Activated T-cell treated with anti-CD3 and anti-CD28 coated beads, Interleukin-2, amount 50 U/mL, for 48 hours (primary cell): Measurements from ENCODE around the gene PAX8.

ENCODE experiments used
- DNase-seq, 2 experiments: peaks; one replicate each; pipeline ENCODE4 v3.0.0-alpha.2; 2020

Gene PAX8

DNA sequence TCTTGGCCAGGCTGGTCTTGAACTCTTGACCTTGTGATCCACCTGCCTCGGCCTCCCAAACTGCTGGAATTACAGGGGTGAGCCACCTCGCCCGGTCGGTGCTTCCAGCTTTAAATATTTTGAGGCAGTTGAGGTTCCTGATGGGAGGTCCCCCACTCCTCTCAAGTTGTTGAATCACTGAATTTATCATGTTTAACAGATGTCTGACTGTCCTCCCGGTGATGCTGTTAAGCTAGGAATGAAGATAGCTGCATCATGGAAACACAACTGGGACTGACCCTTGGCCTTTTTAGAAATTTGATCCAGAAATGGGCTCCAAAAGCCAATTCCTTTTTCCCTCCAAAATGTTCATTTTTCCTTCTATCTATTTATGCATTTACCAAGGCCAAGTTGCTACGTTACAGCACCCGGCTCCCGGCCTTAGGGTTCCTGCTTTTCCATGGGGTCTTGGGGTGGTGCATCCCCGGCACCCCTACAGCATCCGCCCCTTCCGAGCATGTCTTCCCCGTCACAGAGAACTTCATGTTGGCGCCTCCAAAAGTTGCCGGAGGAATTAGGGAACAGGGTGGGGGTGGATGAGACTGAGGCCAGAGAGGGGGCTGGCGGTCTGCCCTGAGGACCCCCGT, 43.9 kb downstream of the PAX8 start:
- no peak for DNase-seq

DNA sequence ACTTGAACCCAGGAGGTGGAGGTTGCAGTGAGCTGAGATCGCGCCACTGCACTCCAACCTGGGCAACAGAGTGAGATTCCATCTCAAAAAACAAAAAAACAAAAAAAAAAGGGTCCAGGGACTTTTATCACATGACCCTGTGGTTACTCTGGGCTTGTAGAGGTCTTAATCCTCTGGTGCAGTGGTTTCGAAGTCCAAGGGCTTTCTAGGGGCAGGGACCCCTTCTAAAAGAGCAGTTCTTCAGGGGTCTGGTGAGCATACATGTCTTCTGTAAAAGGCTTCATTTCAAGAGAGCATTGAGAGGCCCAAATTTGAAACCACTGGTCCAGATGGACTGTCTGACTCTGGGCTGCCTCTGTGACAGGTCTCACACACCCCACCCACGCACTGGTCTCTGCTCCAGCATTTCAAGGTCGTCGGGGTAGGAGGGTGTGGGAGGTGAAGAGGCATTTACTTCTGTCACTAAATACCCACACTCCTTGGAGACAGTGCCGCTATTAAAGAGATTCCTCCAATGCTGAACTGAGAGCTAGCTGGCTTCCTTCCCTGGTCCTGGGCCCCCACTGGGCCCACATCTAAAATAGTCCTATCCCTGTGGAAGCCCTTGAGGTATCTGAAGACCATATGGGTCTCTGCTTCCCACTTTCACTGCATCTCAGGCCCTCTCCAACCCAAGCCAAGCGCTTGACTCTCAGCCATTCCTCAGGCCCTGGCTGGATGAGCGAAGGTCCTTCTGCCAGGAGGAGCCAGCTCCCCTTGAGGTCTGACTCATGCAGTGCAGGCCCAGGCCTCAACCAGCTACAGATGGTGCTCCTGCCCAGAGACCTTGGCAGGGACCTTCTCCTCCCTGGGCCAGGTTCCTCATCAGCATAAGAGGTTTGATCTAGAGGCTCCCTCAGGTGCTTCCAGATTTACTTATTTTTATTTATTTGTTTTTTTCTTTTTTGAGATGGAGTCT, 44.8 kb downstream of the PAX8 start:
- no peak for DNase-seq

DNA sequence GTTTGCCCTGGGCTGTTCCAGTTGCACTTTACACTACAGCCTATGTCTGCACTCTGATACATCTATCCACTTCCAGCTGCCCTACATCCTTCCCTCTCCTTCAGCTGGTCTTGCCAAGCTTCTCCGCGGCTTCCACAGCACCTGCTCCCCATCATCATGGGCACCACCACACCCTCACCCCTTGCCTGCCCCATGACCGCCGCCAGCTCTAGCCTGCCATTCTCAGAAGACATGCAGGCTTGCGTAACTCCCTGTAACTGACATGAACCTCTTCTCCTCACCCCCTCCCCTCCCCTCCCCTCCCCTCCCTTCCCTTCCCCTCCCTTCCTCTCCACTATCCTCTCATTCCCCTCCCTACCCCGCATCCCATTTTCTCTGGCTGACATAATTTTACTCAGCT, 46.0 kb downstream of the PAX8 start:
- DNase-seq: no peak

GRCh38 chr2:113232123-113232522, 46.6 kb downstream of the PAX8 start:
- DNase-seq: no peak

GRCh38 chr2:113231064-113231463, 47.7 kb downstream of the PAX8 start:
- no peak for DNase-seq

DNA sequence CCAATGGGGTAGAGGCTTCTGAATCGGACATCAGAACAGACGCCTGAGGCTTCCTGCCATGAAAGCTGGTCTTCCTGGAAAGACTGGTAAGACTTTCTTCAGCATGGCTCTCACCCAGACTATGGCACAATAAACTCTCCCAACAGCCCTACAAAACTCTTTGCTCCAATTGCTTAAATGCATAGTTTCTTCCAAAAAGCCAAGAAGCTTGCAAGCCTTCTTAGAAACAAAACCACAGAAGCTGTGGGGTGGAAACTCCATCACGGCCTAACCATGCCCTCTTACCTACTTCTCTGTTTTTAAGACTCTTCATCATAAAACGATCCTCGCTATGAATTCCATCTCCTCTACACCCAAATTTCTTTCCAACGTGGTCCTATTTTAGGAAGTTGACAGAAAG, 48.2 kb downstream of the PAX8 start:
- no peak for DNase-seq

GRCh38 chr2:113229795-113230194, 48.9 kb downstream of the PAX8 start:
- no peak for DNase-seq

DNA sequence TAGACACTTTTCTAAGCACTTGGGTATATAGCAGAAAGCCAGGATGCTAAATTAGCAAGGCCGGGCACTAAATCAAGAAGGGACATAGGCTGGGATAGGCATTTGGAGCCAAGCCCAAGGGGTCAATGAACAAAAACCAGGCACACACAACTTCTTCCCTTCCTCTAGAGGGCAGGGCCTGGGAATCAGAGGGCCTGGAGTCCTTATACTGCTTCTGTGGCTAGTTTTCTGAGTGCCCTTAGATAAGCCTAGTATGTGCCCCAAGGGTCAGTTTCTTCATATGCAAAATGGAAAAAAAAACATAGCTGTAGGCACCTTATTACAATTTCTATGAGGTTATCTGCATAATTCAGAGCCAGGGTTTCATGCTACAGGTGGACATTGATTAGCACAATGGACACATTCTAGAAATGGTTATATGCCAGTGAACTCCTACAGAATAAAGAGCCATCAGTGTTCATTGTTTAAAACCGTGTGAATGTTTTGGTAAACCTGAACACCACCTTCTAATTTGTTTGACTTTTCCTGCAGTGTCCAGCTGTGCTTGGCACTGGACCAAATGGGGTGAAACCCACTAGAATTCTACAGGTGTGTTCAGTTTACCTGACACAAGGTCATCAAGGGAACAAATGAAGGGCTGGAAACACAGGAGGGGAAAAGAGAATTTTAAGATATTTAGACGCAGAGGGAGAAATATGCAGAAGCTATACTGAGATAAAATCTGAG, 49.6 kb downstream of the PAX8 start:
- no peak for DNase-seq

- DNase-seq: no peak
These were observed 50.4 kb downstream of the PAX8 start for GRCh38 chr2:113228351-113228750.

DNA sequence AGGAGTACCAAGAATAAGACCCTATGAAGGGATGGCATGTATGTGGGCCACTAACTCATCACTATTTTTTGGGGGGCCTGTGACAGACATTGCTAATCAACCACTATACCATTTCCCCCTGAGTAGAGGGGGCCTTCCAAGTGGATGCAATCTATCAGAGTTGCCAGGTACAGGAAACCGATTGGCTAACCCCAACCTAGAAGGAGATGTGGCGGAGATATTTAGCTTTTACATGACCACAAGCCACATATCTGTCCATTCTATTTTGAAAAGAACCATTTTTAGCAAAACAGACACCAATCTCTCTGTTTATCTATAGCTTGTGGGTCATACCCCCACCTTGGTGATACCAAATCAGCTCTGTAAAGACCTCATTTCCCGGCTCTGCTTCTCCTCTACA, 51.0 kb downstream of the PAX8 start:
- no peak for DNase-seq

DNA sequence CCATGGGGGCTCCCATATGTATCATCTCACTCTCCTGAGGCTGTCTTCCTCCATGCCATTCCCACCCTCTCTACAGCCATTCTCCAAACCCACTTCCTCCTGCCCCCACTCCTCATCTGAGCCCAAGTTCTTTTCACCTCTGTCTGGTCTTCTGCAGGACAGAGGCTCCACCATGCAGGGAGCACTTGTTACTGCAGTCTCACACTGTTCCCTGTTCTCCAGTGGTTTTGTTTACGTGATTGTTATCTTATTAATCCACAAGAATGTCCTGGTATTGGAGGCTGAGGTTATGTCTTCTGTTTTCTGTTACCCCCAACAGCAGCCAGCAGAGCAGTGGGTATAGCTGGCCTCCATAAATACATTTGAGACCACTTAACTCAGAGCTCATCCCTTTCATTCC, 51.4 kb downstream of the PAX8 start:
- no peak for DNase-seq

DNA sequence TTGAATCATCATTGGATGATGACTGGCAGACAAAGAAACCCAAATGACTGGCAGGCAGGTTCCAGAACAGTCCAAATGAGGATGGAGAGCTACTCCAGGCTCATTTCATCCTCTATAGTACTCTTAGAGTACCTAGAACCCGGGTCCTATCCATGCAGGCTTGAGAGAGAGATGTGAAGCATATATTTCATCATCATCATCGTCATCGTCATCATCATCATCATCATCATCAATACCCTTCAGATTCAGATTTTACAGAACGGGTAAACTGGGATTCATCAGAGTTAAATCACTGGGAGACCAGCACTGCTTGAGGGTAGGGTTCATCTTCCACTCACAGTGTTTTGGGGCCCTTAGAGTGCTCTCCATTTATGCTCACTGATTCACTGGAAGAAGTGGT, 52.3 kb downstream of the PAX8 start:
- DNase-seq: no peak

- DNase-seq: no peak
These were observed 53.2 kb downstream of the PAX8 start for GRCh38 chr2:113225263-113226259.

DNA sequence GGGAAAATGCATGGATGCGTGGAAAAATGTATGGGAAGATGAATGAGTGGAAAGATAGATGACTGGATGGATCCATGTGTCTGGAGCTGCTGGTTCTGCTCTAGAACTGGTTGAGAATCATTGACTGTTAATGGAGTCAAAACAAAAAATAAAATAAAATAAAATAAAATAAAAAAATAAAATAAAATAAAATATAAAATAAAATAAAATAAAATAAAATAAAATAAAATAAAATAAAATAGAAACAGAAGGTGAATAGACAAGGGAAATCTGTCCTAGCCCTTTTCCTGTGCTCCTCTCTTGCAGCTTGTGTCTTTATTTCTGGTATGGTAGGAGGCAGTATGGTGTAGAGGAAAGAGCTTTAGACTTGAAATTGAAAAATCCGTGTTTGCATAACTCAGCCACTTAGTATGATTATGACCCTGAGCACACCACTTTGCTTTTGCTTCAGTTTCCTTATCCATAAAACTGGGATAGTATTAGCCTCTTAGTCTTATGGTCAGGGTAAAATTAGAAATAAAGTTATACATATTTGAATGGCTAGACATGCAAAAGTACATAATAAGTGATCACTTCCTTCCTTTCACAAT, 54.0 kb downstream of the PAX8 start:
- no peak for DNase-seq

DNA sequence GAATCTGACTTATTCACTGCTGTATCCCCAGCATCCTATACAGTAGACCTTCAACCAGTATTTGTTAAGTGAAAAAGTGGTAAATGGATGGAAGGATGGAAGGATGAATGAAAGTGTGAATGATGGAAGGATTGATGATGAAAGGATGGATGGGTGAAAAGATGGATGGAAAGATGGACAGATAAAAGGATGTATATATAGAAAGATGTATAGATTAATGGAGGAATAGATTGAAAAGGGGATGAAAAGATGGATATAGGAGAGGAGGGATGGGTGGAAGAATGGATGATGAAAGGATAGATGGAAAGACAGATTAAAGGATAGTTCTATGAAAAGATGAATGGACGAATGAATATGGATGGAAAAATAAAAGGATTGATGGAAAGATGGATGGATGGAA, 54.9 kb downstream of the PAX8 start:
- no peak for DNase-seq

GRCh38 chr2:113221846-113222245, 56.9 kb downstream of the PAX8 start:
- no peak for DNase-seq

DNA sequence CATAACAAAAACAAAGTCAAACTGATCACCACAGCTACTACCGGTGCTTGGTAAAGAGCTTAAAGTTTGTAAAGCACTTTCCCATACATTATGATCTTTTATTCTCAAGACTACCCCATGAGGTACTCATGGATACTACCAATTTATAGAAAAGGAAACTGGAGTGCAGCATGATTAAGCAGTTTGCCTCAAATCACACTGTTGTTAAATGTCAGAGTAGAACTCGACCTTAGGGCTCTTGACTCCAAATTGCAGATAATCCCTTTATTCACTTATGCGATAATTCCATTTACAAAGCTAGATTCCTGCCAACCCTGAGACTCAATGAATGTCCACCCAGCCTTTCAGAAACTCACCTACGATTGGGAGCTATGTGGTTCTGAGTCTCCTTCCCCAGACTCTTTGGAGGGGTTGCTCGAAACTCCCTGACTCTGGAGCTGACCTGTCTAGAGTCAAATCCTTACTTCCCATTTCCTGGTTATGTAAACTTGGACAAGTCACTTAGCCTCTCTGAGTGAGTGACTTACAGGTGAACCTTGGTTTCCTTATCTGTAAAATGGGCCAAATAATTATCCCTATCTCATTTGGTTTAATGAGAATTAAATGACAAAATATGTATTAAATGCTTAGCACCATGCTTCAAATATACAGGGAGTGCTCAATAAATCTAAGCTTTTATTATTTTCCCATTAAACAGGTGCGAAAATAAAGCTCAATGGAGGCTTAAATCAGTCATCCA, 57.6 kb downstream of the PAX8 start:
- no peak for DNase-seq

GRCh38 chr2:113219889-113220641, 58.7 kb downstream of the PAX8 start:
- no peak for DNase-seq

DNA sequence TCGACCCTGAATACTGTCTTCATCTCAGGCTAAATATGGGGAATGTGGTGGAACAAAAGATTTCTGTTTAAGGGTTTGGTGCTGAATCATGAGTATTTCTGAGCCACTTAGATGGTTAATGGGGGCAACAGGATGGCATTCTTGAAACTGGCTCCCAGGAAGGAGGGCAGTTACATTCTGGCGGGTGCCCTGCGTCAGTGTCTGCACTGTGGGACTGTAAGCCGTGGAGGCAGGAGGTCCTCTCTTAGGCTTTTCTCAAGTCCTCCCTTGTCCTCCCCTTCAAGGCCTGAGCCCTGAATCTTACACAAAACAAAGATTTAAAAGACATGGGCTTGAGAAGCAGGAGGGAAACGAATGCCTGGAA, 59.2 kb downstream of the PAX8 start:
- no peak for DNase-seq

- no peak for DNase-seq
These were observed 59.7 kb downstream of the PAX8 start for GRCh38 chr2:113219092-113219441.
